HG02763 (cell line): ENCODE measurements around the gene PCCA.
"Not testable (repeated sequence)": the region's sequence is repeated elsewhere in the genome, so short reads cannot be mapped to it uniquely, and the experiment has no call there.

Source experiments
- ATAC-seq: cut with Tn5 transposase; IDR thresholded peaks from one replicate; pipeline ENCODE4 v1.9.1; 2021; ENCODE audit warnings: mild to moderate bottlenecking, moderate library complexity; ENCODE audit not compliant: unreplicated experiment

The PCCA gene

DNA sequence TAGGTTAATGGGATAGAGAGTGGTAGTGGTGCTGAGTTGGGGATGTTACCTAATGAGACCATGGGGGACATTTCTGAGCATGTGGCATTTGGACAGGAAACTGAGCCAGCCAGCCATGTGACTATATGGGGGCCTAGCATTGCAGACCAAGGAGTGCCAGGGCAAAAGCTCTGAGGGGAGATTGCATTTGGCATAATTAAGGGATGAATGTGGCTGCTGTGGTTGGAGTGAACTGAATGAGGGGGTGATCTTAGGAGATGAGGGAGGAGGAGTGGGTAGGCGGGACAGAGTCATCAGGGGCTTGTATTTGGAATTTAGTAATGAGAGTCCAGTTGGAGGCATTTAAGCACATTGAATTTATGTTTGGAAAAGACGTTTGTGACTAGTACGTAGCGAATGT is 6.6 kb downstream of the PCCA start:
- no peak for ATAC-seq

DNA sequence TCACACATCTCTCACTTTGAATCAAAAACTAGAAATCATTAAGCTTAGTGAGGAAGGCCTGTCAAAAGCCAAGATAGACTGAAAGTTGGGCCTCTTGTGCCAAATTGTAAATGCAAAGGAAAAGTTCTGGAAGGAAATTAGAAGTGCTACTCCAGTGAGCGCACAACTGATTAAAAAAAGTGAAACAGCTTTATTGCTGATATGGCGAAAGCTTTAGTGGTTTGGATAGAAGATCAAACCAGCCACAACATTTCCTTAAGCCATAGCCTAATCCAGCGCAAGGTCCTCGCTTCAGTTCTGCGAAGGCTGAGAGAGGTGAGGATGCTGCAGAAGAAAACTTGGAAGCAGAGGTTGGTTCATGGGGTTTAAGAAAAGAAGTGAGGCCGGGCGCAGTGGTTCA is 7.6 kb downstream of the PCCA start:
- no peak for ATAC-seq

DNA sequence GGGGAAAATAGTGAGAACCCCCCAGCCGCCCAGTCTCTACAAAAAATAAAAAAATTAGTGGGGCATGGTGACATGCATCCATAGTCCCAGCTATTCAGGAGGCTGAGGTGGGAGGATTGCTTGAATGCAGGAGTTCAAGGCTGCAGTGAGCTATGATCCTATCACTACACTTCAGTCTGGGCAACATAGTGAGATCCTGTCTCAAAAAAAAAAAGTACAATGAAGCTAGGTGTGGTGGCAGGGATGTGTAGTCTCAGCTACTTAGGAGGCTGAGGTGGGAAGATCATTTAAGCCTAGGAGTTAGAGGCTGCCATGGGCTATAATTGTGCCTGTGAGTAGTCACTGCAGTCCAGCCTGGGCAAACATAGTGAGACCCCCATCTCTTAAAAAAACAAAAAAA is 8.9 kb downstream of the PCCA start:
- no peak for ATAC-seq

DNA sequence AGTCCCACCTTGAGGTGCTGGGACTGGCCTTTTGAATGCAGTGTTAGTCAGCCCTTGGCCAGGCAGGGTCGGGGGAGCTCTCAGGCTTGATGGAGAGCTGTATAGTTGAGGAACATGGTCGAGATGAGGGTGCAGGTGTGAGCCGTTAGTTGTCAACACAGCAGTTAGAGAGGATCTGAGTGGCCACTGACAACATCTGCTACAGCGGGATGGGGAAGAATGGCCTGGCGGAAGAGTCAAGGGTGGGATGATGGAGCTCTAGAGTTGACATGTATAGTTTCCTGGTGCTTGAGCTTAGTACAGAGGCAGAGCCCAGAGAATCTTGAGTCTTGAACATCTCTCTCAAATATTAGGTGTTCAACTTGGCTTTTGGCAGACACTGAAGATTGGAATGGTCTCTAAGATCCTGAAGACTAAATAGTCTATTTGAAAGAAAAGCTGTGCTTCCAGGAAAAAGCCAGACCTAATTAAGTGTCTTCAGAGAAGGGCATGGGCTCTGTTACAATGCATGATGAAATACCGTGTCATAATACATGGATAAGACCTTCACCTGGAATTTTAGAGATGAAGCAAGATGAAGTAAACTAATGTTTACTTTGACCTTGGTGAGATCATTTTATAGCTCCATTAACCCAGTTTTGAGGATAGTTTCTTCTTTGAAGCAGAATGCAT is 9.7 kb downstream of the PCCA start:
- ATAC-seq, result no peak

DNA sequence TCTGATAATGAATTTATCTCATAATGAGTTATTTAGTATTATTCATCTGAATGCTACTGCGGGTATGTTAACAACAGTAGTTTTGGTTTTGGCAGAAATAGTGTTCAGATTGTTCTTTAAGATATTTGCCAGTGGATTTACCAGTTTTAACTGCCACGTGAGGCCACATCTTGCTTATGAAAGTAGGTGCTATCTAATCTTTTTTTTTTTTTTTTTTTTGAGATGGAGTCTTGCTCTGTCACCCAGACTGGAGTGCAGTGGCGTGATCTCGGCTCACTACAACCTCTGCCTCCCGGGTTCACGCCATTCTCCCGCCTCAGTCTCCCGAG is 10.2 kb downstream of the PCCA start:
- ATAC-seq, result not testable (repeated sequence)

DNA sequence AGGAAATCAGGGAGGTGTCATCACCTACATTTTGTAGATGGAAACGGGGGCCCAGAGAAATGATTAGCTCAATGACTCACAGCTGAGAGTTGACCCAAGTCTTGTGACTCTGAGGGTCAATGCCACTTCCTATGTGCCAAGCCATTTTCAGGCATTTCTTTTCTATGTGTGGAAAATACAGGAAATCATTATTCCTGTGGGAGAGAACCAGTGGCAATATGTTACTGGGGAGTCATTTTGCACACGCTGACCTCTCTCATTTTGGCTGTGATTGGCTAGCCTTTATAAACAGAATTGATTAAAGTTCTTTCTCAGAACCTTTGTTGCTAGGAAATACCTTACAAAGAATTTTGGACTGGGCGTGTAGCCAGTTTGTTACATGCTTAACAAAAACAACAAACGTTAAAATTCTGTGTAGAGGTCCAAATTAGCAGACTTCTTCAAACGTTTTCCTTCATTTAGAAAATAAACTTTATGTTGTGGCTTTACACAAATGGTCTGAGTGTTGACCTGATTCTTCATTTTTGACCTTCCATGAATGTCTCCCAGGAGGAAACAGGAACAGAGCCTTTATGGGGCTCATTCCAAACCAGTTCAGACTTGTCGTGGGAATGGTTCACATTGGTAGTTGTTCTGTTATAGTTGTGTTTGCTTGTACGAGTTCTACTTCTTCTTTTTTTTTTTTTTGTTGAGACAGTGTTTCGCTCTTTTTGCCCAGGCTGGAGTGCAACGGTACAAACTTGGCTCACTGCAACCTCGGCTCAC is 11.4 kb downstream of the PCCA start:
- no peak for ATAC-seq

DNA sequence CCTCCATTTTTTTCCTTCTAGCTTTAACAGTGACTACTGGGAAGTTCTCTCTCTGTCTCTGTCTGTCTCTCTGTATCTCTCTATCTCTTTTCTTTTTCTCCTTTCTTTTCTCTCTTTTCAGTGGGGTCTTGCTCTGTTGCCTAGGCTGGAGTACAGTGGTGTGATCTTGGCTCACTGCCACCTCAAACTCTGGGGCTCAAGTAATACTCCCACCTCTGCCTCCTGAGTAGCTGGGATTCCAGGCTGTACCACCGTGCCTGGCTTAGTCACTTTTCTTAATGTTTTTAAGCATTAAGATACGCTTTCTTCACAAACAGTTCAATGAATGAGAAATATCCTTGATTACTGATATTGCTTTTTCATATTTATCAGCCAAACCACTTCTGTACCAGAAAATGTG is 13.1 kb downstream of the PCCA start:
- ATAC-seq, result no peak

DNA sequence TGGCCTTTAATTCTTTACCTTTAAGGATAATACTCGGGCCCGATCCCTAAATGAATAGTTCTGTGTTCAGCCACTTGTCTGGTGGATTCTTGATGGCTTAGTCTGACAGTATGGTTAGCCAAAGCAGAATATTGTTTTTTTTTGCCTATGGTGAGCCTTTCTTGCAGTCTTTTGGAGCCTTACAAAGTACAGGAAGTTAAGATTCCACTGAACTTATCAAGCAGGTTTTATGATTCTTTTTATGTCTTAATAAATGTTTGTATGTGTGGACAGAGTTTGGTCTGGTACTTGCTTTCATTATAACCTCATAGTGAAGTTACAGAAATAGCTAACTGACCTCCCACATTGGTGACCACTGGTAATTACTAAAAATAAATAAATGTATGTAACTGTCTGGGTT is 17.1 kb downstream of the PCCA start:
- ATAC-seq, result no peak

DNA sequence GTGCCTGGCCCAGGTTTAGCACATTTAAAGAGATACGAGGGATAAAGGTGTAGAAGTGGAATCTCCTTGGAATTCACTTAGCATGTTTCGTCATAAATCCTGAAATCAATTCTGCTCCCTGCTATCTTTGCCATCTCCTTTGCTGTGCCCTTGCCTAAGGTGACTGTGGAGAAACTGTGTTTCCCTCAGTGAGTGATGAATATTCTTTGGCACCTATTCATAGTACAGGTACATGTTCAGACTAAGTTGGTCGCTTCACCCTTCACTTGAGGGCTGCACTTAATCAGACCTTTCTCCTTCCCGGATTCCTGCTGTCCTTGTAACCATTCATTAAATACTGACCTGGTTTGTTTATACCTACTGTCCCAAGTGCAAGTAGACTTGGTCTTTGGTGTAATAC is 17.8 kb downstream of the PCCA start:
- no peak for ATAC-seq

DNA sequence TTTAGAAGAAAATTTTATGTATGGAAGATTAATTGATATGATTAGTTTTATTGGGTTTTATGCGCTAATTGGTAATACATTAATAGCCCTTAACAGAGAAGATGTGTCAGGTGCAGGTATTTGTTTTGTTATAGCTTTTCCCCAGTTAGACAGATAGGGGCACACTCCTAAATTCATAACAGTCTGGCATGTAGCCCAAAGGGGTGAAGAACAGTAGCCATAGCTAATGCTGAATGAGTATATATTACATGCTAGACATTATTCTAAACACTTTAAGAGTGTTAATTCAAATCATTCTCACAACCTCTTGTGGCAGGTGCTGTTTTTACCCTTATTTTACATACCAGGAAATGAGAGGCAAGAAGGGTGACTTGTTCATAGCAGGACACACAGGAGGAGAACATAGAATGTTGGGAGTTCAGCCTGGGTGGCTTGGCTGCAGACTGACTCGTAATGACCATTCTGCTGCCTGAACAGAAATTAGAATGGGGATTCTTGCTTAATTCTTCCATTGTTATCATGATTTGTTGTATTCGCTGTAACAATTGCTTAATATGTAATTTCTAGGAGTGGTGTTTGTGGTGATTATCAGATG is 20.1 kb downstream of the PCCA start:
- ATAC-seq, result peak; percentile 84

DNA sequence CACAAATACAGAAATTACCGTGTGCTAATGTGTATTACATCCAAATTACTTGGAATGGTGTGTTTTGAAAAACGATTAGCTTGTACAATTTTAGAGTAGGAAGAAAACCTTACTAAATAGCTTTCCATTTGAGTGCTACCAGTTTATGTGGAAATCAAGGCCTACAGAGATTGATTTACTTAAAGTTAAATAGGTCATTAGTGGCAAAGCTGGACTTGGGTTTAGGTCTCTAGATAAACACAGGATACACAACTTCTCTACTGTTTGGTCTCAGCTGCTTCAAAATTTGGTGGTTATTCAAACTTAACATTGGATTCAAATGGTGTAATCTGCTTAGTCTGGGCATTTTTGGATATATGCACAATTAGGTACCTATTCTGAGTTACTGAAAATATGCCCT is 21.4 kb downstream of the PCCA start:
- no peak for ATAC-seq

DNA sequence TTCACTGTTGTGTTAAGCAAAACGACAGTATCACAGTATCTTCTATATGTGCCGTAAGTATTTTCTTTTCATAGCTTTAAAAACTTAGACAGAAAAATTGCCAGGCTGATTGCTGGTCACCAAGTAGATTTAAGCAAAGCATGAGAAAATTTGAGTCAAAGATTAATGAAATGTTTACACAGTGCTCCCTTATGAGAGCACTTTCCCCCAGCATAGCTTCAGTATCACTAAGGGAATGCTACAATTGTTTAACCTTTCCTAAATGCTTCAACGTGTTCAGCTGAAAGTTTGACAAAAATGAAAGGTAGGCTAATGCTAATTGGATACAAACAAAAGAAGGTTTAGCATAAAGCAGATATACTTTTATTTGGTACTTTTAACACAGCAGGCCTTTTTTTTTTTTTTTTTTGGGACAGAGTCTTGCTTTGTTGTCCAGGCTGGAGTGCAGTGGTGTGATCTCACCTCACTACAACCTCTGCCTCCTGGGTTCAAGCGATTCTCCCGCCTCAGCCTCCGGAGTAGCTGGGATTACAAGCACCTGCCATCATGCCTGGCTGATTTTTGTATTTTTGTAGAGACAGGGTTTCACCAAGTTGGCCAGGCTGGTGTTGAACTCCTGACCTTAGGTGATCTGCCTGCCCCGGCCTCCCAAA is 23.4 kb downstream of the PCCA start:
- no peak for ATAC-seq

DNA sequence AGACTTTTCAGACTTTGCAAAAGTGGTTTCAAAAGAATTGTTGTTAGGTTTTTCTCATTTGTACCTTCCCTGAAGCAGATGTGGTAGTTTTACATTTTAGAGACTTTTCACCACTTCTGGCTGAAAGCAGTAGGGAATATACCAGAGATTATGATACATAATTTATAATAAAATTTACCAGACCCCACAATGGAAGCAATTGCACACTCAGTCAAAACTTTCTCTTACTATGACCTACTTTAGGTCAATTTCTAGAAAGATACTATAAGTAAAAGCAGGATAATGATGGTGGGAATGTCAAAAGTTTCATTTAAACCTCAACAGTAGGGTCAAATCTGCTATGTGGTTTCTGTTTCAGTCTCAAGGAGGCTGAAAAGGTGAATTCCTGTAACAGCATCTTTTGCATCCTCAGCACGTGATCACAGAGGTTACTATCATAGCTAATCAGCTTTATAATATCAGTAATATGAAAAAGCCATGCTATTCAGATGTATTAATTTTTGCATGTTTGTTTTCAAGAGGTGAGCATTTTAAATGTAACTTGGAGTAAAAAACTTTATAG is 26.9 kb downstream of the PCCA start:
- peak; percentile 47 for ATAC-seq

DNA sequence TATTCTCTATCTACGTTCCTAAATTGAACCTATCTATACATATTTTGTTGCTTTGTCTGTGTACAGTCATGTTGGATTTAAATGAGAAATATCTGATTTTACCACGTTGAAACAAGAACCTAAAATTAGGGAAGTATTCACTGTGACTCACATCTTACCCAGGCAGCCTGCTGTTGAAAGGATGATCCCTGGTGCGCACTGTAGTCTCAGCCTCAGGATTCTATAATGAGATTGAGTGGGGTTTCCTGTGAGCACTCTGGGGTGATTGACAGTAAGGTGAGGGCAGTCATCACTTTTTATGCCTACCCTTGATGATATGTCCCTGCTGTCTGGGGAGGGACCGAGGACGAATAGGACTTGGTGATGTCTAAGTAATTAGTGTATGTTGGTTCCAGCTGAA is 35.4 kb downstream of the PCCA start:
- ATAC-seq, result no peak

DNA sequence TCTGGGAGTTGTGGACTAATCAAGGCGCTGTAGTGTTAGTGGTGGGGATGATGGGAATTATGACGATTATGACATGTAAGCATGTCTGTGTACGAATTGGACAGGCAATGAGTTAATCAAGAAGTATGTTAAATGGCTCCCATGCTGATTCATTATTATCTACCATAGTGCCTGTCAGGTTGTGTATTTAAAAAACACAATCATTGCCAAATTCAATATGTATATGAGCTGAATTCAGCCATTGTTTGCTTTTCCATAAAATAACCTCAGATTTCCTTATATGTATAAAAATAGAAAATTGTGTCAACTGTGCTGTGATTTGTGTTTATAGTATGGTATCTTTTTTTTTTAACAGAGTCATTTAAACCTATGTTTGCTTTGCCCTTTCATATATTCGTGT is 37.1 kb downstream of the PCCA start:
- ATAC-seq, result no peak

DNA sequence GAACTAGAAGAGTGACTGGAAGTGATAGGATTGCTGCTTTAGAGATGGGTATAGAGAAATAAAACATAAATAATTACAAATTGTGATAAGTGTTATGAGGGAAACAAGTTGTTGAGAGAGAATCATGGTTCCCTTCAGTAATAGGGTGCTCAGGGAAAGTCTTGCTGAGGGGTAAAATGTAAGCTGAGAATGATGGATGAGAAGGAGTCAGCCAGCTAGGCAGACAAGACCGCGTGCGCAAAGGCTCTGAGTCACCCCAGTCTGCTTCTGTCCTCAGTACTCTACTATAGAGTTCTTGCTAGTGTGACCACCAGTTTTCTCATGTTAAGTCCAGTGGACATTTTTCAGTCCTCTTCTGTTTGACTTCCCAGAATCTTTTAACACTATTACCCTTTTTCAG is 39.5 kb downstream of the PCCA start:
- ATAC-seq, result no peak

DNA sequence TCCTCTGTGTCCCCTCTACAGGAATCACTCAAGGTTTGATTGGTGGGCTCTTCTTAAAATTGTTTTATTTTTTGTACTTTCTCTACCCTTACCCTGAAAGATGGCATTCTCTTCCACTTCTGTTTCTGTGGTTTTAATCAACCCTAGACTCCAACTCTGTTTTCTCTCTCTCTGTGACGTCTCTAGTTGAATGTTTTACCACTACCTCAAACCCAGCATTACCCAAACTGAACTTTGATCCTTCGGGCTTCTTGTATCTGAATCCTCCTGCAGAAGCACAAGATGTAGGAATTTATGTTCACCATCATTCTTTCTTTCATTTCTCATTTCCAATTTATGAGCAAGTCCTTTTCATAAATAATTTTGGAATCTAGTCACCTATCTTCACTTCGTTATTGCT is 39.9 kb downstream of the PCCA start:
- no peak for ATAC-seq

DNA sequence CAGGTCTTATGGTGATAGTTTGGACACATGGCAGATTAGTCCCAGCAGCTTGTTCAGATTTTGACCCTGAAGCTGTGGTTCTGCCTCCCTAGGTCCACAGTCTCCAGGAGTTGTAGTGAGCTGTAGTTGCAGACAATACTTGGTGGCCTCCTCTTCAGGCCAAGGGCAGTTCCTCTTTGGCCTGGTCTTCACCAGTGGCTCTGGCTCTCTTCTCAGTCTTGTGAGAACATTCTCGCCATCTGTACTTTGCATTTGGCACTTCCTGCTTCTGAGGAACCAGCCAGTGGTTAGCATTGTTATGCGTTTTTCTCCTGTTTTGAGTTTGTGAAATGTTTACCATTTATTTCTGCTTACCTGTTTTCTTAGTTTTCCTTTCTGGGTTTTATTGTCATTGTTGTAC is 40.7 kb downstream of the PCCA start:
- ATAC-seq, result peak; percentile 78

DNA sequence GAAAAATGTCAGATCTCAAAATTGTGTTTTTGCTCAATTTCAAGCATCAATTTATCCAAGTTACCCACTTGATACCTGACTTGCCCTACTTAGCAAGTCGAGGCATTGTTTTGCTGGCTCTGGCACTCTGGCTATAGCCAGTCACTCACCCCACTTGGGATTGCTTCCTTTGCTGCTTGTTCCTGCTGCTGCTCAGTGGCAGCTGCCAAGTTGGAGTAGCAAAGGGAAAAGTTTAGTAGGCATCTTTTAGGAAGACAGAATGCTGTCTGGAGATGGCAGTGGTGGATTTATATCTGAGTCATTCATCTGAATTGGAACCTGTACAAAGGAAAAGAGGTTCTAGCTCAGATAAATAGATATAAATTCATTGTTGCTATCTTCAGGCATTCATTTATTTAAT is 41.2 kb downstream of the PCCA start:
- ATAC-seq, result no peak

DNA sequence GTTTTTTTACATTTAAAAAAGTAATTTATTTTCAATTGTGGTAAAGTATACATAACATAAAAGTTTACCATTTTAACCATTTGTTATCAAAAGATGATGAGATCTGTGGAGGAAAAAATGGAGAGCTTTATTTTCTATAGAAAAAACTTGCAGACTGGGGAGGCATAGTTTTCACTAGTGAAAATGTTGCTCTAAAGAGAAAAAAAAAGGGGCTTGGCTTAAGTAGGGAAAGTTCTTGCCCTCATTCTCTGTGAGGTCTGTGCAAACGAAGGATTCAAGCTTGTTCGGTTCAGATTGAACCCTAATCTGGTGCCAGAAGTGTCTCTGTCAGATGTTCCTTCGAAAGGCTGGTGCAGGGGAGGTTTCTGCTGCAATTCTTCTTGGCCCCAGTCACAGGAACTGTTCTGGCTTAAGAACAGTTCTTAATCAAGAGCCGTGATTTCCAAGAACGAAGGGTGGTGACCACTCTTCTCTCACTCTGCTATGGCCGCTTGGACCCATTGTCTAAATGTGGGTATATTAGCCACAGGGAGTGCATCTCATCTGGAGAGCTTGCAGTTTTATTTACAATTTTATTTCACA is 42.1 kb downstream of the PCCA start:
- ATAC-seq, result no peak

DNA sequence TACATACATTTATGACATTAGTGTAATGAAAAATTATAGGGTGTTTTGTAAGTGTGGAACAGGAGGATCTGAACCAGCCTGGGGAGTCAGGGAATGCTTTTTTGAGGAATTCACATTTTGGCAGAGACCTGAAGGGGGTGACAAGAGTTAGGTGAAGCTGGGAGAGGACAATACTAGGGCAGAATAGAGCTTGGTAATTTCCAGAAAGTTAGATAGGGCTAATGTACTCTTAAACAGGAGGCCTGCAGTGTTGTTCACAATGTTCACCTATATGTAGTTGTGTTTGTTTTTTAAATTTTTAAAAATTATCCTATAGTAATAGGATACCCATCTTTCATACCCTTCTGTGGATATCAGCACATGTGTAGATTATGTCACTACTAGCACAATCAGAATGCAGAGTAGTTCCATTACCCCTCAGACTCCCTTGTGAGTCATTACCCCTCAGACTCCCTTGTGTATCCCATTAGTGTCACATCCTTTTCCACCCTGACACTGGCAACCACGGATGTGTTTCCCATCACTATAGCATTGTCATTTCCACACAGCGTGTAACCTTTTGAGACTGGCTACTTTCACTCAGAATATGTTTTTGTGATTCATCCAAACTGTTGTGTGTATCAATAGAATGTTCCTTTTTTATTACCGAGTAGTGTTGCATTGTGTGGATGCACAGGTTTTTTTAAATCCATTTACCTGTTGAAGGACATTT is 43.1 kb downstream of the PCCA start:
- no peak for ATAC-seq
